MM.1S (cell line): Measurements from ENCODE around the gene EVI5.

Source experiments
- CTCF ChIP-seq: fragments of 300-600 bp; sonication (generic); IDR thresholded peaks from 2 replicates; pipeline ENCODE4 v1.5.1; 2016; ENCODE audit warnings: antibody characterized with exemption, low read length, mixed read lengths
- EZH2 ChIP-seq: fragments of 300-600 bp; sonication (generic); optimal IDR thresholded peaks from 2 replicates; pipeline ENCODE3; 2017; ENCODE audit warnings: low read depth, mild to moderate bottlenecking, antibody characterized with exemption, low read length, mixed read lengths
- EZH2phosphoT487 ChIP-seq: fragments of 300-600 bp; sonication (generic); IDR thresholded peaks from 2 replicates; pipeline ENCODE4 v1.6.1; 2018; ENCODE audit warnings: antibody characterized with exemption, low read length

GRCh38 chr1:92784639-92785500 is at the start of gene EVI5:
- TF ChIP-seq CTCF = no peak
- no peak for TF ChIP-seq EZH2phosphoT487
- no peak for TF ChIP-seq EZH2
